GM21737 (cell line): Measurements from ENCODE around the gene RAD18.

Experiments used
- ATAC-seq: cut with Tn5 transposase; IDR thresholded peaks from one replicate; pipeline ENCODE4 v1.9.1; 2021; ENCODE audit warnings: mild to moderate bottlenecking, moderate library complexity; ENCODE audit not compliant: unreplicated experiment

Gene RAD18

GRCh38 chr3:8869613-8870012, 93.7 kb downstream of the RAD18 start:
- no peak for ATAC-seq

DNA sequence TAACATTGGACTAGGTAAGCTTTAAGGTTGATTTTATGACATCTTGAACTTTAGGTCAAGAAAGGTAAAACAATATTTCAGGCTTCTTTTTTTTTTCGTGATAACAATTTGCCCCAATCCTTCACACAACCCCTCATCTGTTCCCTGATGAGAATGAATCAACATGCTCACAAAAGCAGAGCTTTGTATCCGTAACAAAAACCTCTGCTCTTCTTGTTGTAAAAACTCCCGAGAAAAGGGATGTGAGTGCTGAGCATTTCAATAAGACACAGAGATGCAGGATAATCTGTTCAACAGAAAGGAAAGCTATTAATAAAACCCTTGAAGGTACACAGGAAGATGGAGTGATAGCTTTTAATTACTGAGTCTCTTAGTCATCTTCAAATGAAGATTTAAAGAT, 94.3 kb downstream of the RAD18 start:
- no peak for ATAC-seq

DNA sequence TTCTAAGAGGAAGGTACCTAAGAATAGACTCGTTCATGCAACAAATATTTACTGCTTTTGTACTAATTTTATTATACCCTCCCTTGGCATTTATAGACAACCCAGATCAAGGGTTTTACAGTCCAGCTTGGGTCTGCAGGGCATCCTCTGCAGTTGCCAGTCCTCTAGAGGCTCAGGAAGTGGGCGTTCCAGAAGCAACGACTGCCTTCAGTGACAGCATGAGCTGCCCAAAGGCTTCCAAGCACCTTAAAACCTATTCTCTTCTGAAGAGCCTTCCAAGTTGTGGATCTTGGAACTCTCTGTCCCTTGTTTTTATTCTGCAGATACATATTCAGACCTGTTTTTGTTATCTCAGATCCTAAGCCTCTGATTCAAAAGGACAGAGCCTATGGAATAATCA, 95.6 kb downstream of the RAD18 start:
- no peak for ATAC-seq

- no peak for ATAC-seq
Measured at GRCh38 chr3:8865697-8866096, 97.6 kb downstream of the RAD18 start.

- no peak for ATAC-seq
Measured at GRCh38 chr3:8864402-8865350, 98.6 kb downstream of the RAD18 start.

DNA sequence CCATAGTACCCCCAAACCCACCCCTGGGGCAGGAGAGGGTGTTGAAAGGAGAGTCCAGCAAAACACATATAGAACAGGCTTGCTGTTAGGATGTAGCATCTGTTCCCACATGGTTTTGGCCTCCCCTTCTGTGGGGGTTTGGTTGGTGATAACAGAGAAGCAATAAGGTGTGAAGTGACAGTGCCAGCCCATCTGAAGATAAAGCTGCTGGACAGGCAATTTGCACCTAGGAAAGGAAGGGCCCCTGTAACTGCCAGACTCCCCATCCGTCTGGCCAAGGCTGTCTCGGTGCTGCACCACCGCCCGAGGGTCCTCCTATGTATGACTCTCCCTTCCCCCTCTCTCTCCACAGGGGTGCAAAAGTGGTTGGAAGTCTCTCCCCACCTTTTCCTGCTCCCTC, 99.4 kb downstream of the RAD18 start:
- ATAC-seq: no peak

GRCh38 chr3:8857720-8858367, 105.4 kb downstream of the RAD18 start:
- no peak for ATAC-seq

DNA sequence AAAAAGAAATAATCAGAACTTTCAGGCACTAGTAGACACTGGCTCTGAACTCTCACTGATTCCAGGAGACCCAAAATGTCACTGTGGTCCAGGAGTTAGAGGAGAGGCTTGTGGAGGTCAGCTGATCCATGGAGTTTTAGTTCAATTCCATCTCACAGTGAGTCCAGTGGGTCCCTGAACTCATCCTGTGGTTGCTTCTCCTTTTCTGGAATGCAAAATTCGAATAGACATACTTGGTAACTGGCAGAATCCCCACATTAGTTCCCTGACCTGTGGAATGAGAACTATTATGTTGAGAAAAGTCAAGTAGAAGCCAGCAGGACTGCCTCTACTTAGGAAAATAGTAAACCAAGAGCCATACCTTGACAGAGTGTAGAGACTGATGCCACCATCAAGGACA, 106.6 kb downstream of the RAD18 start:
- no peak for ATAC-seq

- no peak for ATAC-seq
Measured at GRCh38 chr3:8856071-8856470, 107.2 kb downstream of the RAD18 start.

DNA sequence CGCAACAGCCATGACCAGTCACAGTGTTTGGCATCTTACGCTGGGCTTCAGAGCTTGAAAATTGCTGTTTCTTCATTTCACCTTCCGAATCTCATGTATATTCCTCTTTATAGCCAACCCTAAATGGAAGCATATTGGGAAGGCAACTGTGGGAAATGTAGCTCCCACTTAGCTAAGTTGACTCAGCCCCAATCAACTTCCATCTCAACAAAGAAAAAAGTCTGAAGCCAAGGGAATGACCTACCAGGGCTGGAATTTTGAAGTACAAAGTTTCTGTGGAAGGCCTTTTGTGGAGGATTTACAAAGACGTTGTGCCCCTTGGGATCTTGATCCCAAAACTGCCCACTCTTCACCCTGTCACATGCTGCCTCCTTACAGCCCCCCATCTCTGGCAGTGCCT, 108.6 kb downstream of the RAD18 start:
- ATAC-seq: no peak

DNA sequence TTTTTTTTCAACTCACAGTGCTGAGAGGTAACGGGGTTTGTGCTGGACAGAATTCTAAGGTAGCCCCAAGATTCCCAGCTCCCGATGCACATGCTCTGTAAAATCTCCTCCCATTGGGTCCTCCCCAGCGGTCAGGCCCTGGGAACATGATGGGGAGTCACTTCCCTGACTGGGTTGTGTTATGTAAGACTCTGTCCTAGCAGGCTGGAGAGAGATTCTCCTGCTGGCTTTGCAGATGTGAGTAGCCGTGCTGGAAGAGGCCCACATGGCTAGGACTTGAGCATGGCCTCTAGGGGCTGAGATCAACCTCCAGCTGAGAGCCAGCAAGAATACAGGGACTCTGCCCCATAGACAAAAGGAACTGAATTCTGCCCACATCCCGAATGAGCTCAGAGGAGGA, 110.2 kb downstream of the RAD18 start:
- no peak for ATAC-seq

GRCh38 chr3:8852511-8852910, 110.8 kb downstream of the RAD18 start:
- no peak for ATAC-seq

- no peak for ATAC-seq
Measured at GRCh38 chr3:8851703-8852102, 111.6 kb downstream of the RAD18 start.

DNA sequence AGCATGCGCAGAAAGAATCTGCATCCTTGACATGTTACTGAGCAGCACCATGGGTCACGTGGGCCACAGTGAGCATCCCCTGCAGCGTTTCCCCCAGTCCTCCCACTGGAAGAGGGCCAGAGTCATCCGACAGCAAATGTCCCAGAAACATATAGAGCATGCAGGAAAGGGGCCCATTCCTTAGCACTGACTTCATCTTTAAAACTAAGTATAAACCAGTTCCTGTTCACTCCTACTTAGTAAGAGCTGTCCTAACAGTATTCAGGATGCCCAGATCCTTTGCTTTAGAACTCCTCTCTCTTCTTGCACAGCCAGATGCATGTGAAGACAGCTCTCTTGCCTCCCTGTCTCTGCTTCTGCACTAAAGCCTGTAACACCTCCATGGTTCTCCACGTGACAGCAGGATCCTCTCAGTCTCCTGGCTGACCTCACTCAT, 114.6 kb downstream of the RAD18 start:
- ATAC-seq: no peak

- no peak for ATAC-seq
Measured at GRCh38 chr3:8847317-8847716, 116.0 kb downstream of the RAD18 start.

GRCh38 chr3:8846176-8846575, 117.1 kb downstream of the RAD18 start:
- ATAC-seq: no peak

GRCh38 chr3:8845641-8846040, 117.6 kb downstream of the RAD18 start:
- no peak for ATAC-seq

DNA sequence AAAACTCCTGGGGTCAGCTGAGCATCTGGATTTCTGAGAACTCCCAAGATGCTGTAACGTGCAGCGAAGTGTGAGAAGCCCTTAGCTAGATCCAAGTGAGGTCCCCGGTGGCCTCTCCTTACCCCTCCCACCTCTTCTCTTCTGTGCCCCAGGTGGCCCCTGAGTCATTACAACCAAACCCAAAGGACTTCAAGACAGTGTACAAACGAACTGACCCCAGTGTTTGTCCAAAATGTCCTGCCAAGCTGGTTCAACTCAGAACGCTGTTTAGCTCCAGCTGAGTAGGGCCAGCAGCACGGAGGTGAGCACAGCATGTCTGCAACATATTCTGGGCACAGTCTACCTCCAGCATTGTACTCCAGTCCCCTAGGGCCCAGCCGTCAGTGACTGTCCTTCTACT, 119.9 kb downstream of the RAD18 start:
- ATAC-seq: no peak

- no peak for ATAC-seq
Measured at GRCh38 chr3:8842293-8842692, 121.0 kb downstream of the RAD18 start.

DNA sequence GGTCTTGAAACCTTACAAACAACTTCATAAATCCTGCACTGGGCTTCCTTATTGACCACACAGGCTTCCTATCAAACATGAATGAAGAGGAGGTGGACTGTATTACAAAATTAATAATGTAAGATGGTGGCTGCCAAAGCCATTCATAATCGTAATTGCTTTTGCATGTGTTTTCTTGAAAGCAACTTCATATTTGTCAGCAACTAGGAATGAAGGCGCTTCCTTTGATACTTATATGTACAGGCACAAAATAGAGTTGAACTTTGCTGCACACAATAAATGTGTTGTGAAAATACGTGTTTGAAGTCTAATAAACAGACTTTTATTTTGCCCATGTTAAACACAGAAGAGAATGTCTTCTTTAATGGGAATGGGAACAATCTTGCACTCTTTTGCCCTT, 121.8 kb downstream of the RAD18 start:
- ATAC-seq: no peak

GRCh38 chr3:8840556-8840955, 122.7 kb downstream of the RAD18 start:
- no peak for ATAC-seq

- no peak for ATAC-seq
Measured at GRCh38 chr3:8839607-8840325, 123.5 kb downstream of the RAD18 start.
